PC-3 (cell line): ENCODE results near the gene IL20RA.

Experiments
- CTCF ChIP-seq: fragments of 300-600 bp; sonication (generic); conservative IDR thresholded peaks from 2 replicates; pipeline ENCODE4 v1.5.1; 2017; ENCODE audit warnings: antibody characterized with exemption, low read depth, mild to moderate bottlenecking, low read length
- EZH2 ChIP-seq: fragments of 300-600 bp; sonication (generic); IDR thresholded peaks from one replicate; pipeline ENCODE4 v1.6.1; 2017; ENCODE audit warnings: antibody characterized with exemption, mild to moderate bottlenecking, low read length; ENCODE audit not compliant: unreplicated experiment
- EZH2phosphoT487 ChIP-seq: fragments of 300-600 bp; sonication (generic); IDR thresholded peaks from 2 replicates; pipeline ENCODE4 v1.6.1; 2018; ENCODE audit warnings: mild to moderate bottlenecking, antibody characterized with exemption, low read length, borderline replicate concordance

DNA sequence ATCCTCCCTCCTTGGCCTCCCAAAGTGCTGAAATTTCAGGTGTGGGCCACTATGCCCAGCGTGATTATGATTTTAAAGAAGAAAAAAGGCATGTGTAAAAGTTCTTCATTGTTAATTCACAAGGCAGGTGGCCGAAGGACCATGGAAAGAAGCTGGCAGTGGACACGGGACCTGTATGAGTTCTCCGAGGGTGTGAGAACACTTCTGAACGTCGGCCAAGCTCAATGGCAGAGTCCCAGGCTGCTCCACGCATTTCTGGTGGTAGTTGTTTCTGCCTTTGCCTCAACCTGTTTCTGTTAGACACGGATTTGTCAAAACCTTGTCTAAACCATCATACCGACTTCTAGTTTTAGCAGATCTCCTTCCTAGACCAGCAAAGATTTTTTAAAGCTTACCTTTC lies 36.6 kb downstream of the IL20RA start:
- TF ChIP-seq CTCF: no peak
- TF ChIP-seq EZH2: no peak
- TF ChIP-seq EZH2phosphoT487: no peak
